Activated CD4-positive, alpha-beta T cell treated with anti-CD3 and anti-CD28 coated beads, Interleukin-2, amount 10 ng/mL, durations not matched to agents 24 days and 14 days (primary cell): Measurements from ENCODE around the gene SKP1. TPM values are rescaled to one million over a fixed set of nuclear protein-coding genes. Genes with fewer than 3 reads are reported as not detected.

Source experiments
- DNase-seq: peaks from one replicate; pipeline ENCODE4 v3.0.0; 2022
- H3K27ac Mint-ChIP-seq: one replicate; pipeline ENCODE4 v1.8.0; 2022; ENCODE audit warnings: mild to moderate bottlenecking, mixed read lengths
- H3K27me3 Mint-ChIP-seq: one replicate; pipeline ENCODE4 v1.8.0; 2022; ENCODE audit warnings: mixed read lengths
- H3K36me3 Mint-ChIP-seq: one replicate; pipeline ENCODE4 v1.8.0; 2022; ENCODE audit warnings: low read depth, mild to moderate bottlenecking, mixed read lengths
- H3K4me1 Mint-ChIP-seq: one replicate; pipeline ENCODE4 v1.8.0; 2021; ENCODE audit warnings: mixed read lengths
- H3K4me3 Mint-ChIP-seq: one replicate; pipeline ENCODE4 v1.8.0; 2022; ENCODE audit warnings: mild to moderate bottlenecking, moderate library complexity, mixed read lengths
- H3K9me3 Mint-ChIP-seq: one replicate; pipeline ENCODE4 v1.8.0; 2021; ENCODE audit warnings: mixed read lengths
- intact Hi-C: fragments of 100-400 bp; cut with micrococcal nuclease; formaldehyde crosslinking; loops from one replicate; pipeline ENCODE4 v1.15.1; 2023
- total RNA-seq: library from RNA; stranded (reverse); gene quantifications from 2 replicates; pipeline ENCODE4 v1.2.3, GENCODE V29; 2022

SKP1 gene
- total RNA-seq, 1 donor from 2014 or later, result 266 TPM

DNA sequence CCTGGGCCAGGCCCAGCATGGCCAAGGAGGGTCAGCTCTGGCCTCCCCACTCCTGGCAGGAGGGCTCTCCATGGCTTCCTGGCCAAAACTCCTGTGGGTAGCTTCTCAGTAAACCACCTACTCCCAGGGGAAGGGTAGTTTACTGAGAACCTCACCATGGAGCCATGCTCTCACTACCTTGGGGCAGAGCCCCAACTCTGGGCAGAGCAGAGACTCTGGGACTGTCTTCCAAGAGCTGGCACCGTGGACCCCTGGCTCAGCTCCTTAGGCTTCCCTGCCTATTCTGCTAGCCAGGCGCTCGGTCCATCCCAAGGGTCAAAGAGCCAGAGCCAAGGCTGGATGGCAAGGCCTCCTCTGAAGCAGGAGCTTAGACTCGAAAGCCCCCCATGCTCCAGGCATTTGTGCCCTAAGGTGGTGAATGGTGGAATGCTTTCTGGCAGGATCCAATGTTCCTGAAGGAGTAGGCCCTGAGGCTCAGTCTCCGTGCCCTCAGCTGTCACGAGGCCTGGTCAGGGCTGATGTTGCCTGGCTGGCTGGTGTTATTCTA, 42.7 kb downstream of the SKP1 start:
- peaks cover 87% of the 10 kb centered on the region for H3K4me1 Mint-ChIP-seq
- peaks cover 8% of the 10 kb centered on the region for H3K27me3 Mint-ChIP-seq
- peak overlapping the region; percentile 91 for H3K27ac Mint-ChIP-seq
- no peaks in the 10 kb centered on the region for H3K9me3 Mint-ChIP-seq
- peak overlapping the region; percentile 52 for H3K4me3 Mint-ChIP-seq
- intact Hi-C loops, result loop anchor here (2.0 kb wide), 1 partner anchor 15 kb away; no protein-coding TSS in a partner anchor
- no peak for DNase-seq
- peaks cover 52% of the 10 kb centered on the region for H3K36me3 Mint-ChIP-seq

DNA sequence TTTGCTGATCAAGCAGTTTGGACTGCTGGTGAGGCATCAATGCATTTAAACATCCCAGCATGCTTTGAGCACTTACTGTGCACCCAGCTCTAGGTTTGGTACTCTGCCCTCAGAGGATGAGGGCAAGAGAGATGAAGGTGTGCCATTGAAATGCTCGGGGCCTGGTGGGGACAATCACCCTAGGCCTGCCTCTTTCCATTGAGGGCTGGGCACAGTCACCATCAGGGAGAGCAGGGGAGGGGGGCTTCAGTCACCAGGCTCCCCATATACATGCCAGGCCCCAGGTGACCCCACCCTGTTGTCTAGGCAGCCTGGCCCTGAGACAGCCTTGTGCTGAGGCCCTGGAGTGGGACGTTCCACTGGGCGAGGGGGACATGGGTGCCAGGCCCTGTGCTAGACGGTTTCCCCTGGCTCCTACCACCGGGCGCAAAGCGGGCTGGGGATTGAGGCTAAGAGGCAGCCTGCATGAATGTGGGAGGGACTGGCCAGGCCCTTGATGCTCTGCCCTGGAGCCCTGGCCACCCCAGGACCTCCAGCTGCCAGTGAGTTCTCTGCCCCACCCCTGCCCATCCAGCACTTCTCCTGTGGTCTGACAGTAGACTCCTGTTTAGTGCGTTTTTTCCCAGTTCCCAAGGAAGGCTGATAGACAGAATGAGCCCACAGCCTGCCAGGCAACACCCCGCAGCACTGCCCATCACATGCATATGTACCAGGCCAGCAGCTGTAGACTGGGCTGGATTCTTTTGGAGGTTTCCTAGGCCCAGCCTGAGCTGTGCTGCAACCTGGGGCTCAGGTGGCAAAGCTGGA, 43.4 kb downstream of the SKP1 start:
- H3K9me3 Mint-ChIP-seq, result no peaks in the 10 kb centered on the region
- peaks cover 86% of the 10 kb centered on the region for H3K4me1 Mint-ChIP-seq
- no peak for DNase-seq
- H3K4me3 Mint-ChIP-seq, result peak overlapping the region; percentile 79
- H3K27me3 Mint-ChIP-seq, result peaks cover 8% of the 10 kb centered on the region
- peak overlapping the region; percentile 91 for H3K27ac Mint-ChIP-seq
- intact Hi-C loops, result loop anchor here (2.0 kb wide), 1 partner anchor 15 kb away; no protein-coding TSS in a partner anchor
- H3K36me3 Mint-ChIP-seq, result peaks cover 54% of the 10 kb centered on the region

DNA sequence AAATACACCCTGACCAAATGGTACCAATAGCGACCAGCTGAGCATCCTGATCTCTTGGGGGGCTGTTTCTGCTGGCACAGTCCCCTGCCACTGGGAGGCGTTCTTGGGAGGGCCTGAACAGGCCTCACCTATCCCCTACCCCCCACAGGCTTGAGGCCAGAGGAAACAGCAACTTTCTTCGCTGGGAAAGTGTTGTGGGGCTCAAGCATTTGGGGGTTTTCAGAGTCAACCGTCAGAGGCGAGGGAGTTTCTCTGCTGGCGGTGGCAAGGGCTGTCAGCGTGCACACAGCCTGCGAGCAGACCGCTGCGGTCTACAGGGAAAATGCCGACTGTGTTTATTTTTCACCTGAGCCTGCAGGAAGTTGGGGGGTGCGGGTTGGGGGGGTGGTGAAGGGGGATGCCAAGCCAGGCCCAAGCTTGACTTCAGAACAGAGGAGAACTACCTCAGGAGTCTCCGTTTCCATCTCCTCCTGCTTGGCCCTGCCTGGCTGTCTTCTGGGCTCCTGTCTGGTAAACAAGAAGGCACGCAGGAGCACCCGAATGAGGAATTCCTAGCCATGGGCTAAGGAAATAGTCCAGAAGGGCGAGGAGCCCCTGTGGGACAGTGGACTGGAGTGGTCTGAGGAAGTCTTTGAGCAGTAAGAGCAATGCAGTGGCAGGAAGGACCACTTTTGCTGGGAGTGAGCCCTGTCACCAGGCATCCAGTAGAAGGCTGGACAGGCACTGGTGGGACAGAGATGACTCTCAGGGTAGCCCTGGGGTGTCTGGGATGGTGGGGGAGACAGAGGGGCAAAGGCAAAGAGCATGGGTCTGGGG, 44.2 kb downstream of the SKP1 start:
- H3K27ac Mint-ChIP-seq, result peak overlapping the region; percentile 91
- peaks cover 58% of the 10 kb centered on the region for H3K36me3 Mint-ChIP-seq
- peak overlapping the region; percentile 79 for H3K4me3 Mint-ChIP-seq
- H3K4me1 Mint-ChIP-seq, result peaks cover 88% of the 10 kb centered on the region
- peak; percentile 93 for DNase-seq
- intact Hi-C loops, result loop anchor here (1.0 to 2.0 kb wide), 2 partner anchors 14 to 20 kb away; no protein-coding TSS in a partner anchor
- H3K27me3 Mint-ChIP-seq, result peaks cover 8% of the 10 kb centered on the region
- H3K9me3 Mint-ChIP-seq, result no peaks in the 10 kb centered on the region

DNA sequence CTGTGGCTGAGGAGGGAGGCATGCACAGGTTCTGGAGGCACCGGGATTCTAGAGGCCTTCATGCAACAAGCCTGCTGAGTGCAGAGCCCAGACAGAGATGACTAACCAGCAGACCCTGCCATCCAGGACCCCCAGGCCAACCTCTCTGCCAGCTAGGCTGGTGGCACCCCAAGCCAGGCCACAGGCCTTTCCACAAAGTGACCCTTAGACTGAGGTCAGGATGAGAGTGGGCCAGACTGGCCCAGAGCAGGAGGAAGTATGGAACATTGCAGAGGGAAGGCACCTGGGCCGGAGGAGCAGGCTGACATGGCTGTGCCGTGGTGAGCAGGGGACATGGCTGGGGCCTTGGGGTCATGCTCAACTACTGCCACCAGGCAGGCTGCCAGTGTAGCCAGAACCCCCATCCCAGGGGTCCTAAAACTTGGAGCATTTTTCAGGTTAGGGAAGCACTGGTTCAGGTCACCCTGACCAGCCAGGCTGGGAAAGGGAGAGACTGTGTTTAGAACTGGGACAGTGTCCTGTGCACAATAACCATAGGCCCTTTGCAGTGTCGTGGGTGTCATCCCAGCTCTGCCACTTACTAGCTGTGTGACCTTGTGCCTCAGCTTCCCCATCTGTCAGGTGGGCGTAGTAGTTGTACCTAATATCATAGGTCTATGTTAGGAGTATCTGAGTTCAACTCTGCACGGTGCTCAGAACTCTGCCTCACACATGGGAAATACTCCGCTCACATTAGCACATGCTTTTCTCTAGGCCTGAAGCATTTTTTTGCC, 45.0 kb downstream of the SKP1 start:
- Mint-ChIP-seq H3K27ac (peak overlapping the region; percentile 91), H3K4me1 (peaks cover 88% of the 10 kb centered on the region), H3K36me3 (peaks cover 59% of the 10 kb centered on the region), H3K27me3 (peaks cover 8% of the 10 kb centered on the region), H3K4me3 (peak overlapping the region; percentile 79), H3K9me3 (no peaks in the 10 kb centered on the region)
- intact Hi-C loops, result loop anchor here (1.0 to 2.0 kb wide), 2 partner anchors 13 to 19 kb away; no protein-coding TSS in a partner anchor
- DNase-seq, result no peak

DNA sequence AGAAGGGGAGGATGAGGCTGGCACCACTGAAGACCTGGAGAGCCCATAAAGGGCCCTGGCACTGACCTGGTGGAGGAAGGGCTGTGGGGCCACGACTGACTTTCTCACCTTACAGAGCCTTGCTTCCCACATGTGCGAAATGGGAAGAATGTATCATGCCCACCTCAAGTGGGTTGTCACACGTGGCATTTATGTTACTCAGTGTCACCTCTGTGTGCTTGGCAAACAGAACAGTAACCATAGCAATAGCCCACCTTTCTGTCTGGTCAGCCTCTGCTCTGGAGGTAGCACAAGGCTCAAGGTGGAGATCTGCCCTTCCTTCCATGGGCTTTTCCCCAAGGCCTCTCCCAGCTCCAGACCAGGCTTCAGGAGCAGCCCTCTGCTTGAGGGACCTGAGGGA, 45.6 kb downstream of the SKP1 start:
- intact Hi-C loops, result no loop called here

DNA sequence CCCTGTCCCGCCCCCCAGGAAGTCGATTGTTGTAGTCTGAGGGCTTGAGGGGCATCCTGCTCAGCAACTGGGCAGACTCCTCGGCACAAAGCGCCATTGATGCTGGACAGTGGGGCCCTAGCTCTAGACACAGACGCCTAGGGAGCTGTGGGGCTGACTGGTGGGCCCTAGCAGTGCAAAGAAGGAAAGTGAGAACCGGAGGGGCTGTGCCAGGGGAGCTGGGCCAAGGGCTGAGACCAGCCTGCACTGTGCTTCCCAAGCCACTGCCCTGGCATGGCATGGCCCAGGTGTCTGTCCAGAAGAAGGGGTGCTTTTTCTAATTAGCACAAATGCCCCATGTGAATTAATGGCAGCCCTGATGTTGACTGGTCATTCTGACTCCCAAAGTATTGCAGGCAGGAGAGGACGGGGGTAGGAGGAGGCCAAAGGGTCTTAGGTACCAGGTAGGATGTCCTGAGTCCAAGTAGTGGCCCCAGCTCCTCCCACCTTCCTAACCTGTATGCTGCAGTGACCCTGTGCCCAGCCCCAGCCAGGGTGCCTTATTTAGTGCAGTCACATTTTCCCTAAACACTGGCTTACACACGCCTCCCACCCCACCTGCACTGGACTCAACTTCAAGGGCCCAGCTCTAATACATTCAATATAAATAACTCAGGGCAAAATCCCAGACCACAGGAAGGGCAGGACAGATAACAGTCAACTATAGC, 46.4 kb downstream of the SKP1 start:
- Mint-ChIP-seq H3K4me1 (peaks cover 87% of the 10 kb centered on the region), H3K27ac (peak overlapping the region; percentile 91), H3K4me3 (peak overlapping the region; percentile 79), H3K9me3 (no peaks in the 10 kb centered on the region), H3K27me3 (peaks cover 2% of the 10 kb centered on the region), H3K36me3 (peaks cover 61% of the 10 kb centered on the region)
- no peak for DNase-seq
- intact Hi-C loops, result no loop called here

More for the DNA sequence above, 45.6 kb downstream of the SKP1 start:
- Mint-ChIP-seq H3K36me3 (peaks cover 60% of the 10 kb centered on the region), H3K27ac (peak overlapping the region; percentile 91), H3K4me3 (peak overlapping the region; percentile 79), H3K27me3 (peaks cover 8% of the 10 kb centered on the region), H3K4me1 (peaks cover 87% of the 10 kb centered on the region), H3K9me3 (no peaks in the 10 kb centered on the region)
- DNase-seq, result no peak

DNA sequence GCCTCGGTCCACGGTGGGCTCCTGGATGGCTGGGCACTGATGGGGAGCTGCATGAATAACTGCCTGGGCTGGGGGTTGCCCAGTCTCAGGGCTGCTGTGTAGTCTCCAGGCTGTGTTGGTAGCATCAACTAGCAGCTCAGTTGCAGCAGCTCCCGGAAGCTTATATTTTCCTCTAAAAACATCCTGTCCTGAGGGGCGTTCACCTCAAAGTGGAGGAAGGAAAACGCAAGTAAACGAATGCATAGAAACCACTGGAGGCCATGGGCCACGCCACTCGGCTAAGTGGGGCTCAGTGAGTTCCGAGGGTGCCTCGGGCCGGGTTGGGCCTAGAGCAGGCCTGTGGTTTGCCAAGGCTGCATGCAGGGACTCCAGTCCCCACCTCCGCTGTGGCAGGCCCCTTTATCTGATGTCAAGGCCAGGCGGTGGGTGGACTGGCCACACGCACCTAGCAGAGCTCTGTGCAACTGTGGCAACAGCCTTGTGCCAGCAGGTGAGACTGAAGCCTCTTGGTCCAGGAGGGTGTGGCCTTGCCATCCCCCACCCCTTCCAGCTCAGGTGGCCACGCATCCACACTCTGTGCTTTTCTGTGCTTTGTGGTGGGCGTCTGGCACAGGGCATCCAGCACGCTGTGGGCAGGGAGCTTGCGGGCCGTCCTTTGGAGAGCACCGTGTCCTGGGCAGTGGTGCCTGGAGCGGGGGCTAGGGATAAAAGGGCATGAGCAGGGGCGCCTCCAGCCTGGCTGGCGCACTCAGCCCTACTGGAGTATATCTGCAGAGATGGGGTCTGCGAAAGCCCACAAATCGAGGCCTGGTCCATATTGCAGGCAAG, 47.1 kb downstream of the SKP1 start:
- H3K4me1 Mint-ChIP-seq, result peaks cover 88% of the 10 kb centered on the region
- no peaks in the 10 kb centered on the region for H3K9me3 Mint-ChIP-seq
- H3K4me3 Mint-ChIP-seq, result peak overlapping the region; percentile 79
- H3K27me3 Mint-ChIP-seq, result no peaks in the 10 kb centered on the region
- peak overlapping the region; percentile 91 for H3K27ac Mint-ChIP-seq
- H3K36me3 Mint-ChIP-seq, result peaks cover 58% of the 10 kb centered on the region
- peak; percentile 83 for DNase-seq
- intact Hi-C loops, result no loop called here

DNA sequence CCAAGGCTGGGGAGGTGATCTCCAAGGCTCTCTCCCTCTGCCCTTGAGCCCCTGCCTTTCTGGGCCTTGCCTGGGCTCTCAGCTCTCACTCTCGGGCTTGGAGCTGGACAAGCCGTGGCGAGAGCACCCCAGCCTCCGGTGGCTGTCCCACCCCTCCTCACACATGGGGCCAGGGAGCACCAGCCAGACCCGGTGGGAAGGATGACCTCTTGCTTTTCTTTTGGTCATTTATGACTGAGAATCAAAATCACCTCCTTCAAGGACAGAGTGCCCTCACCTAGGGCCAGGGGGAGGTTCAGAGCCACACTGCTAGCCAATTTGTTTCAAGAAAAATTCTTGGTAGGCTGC, 48.1 kb downstream of the SKP1 start:
- Mint-ChIP-seq H3K36me3 (peaks cover 60% of the 10 kb centered on the region), H3K9me3 (no peaks in the 10 kb centered on the region), H3K27me3 (no peaks in the 10 kb centered on the region), H3K4me3 (peak overlapping the region; percentile 79), H3K4me1 (peaks cover 88% of the 10 kb centered on the region), H3K27ac (peak overlapping the region; percentile 91)
- DNase-seq, result no peak
- intact Hi-C loops, result no loop called here

DNA sequence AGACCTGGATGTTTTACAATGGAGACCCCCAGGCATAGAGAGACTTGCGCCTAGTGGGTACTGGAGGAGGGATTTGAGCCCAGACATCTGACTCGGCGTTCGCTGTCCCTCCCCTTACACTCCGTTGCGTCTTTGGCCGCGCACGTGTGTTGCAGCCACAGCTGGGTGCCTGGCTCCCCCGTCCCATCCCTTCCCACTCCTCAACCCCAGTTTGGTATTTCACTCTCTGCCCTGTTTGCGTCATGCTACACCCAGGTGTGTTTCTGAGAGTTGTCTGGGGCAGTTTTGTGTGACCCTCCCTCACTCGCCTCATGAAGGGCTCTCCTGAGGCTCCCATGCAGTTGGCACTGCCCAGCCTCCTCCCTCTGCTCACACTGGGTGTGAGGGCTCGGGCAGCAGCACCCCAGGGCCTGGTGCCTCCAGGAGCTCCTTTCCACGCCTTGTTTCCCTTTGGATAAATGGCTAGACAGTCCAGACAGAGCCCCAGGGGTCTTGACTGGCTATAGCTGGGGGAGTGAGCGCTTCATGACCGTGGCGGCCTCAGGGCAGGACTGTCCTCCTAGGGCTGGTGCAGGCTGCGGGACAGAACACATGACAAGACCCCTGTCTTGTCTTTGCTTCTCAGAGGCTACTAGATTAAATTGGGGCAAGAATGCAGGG, 48.6 kb downstream of the SKP1 start:
- no peaks in the 10 kb centered on the region for H3K9me3 Mint-ChIP-seq
- peaks cover 64% of the 10 kb centered on the region for H3K36me3 Mint-ChIP-seq
- peaks cover 88% of the 10 kb centered on the region for H3K4me1 Mint-ChIP-seq
- H3K27ac Mint-ChIP-seq, result peak overlapping the region; percentile 91
- no peak for DNase-seq
- H3K4me3 Mint-ChIP-seq, result peak overlapping the region; percentile 79
- no peaks in the 10 kb centered on the region for H3K27me3 Mint-ChIP-seq
- intact Hi-C loops, result loop anchor here (1.0 kb wide), 1 partner anchor 10 kb away; no protein-coding TSS in a partner anchor

DNA sequence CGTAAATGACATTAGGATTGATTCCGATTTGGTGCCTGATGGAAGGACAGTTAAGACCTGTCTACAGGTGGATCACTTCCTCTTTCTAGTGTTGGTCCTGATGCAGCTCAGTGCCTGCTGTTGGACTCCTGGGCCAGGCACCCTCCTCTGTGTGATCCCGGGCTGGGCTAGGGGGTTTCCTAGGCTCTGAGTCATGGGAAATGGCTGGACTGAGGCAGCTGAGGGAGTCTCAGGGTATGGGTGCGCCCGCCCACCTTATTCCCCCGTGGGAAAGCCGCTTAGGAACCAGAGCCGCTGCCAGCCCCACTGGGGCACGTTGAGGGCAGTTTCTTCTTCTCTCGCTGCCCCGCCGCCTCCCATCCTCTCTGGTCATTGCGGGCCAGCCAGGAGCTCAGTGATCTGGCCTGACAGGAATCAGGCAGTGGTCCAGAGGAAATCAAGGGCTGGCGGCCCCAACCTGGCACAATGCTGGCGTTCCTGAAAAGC, 49.3 kb downstream of the SKP1 start:
- H3K36me3 Mint-ChIP-seq, result peaks cover 64% of the 10 kb centered on the region
- H3K4me3 Mint-ChIP-seq, result peak overlapping the region; percentile 79
- intact Hi-C loops, result loop anchor here (1.0 kb wide), 1 partner anchor 9 kb away; no protein-coding TSS in a partner anchor
- H3K4me1 Mint-ChIP-seq, result peaks cover 87% of the 10 kb centered on the region
- peak; percentile 73 for DNase-seq
- H3K9me3 Mint-ChIP-seq, result no peaks in the 10 kb centered on the region
- H3K27me3 Mint-ChIP-seq, result no peaks in the 10 kb centered on the region
- H3K27ac Mint-ChIP-seq, result peak overlapping the region; percentile 91

DNA sequence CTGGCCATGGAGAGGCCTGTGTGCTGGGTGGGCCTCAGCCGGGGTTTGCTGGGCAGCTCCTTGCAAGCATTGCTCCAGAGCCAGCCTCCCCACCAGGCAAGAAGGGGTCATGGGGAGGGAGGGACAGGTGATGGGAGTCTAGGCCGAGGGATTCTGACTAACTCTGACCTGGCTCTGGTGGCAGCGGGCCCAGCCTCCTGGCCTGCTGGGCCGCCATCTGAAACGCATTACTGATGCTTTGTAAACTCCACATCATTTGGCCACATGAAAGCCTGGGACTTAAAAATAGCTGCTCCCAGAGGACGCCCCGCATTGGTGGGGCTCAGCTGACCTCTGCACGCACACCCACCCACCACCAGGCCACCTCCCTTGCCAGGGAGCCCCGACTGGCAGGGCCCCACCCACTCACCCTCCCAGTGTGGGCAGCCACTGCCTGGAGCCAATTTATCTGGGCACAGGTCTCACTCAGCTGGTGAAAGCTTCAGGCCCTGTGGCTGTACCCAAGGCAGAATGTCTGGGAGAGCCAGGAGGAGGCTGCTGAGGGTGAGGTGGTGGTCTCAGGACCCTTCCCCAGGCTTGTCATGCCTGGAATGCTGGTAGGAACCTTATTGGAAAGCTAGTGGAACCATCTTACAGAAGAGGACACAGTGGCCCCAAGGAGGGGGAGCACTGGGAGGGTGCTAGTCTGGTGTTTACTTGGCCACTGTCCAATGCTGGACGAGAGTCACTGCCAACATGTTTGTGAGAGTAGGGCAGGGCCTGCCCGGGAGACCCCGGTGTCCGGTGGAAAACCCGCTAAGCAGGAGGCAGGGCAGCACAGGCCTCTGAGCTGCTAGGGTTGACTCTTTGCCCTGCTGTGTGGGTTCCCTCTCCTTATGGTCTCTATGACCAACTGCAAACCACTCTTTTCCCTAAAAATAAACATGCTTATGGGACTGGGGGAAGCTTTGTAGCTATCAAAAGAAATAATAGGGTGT, 51.4 kb downstream of the SKP1 start:
- peak overlapping the region; percentile 91 for H3K27ac Mint-ChIP-seq
- H3K36me3 Mint-ChIP-seq, result peaks cover 65% of the 10 kb centered on the region
- H3K4me3 Mint-ChIP-seq, result peak overlapping the region; percentile 79
- peaks cover 79% of the 10 kb centered on the region for H3K4me1 Mint-ChIP-seq
- H3K27me3 Mint-ChIP-seq, result peaks cover 4% of the 10 kb centered on the region
- peak; percentile 64 for DNase-seq
- intact Hi-C loops, result no loop called here
- no peaks in the 10 kb centered on the region for H3K9me3 Mint-ChIP-seq
